Kidney tubule cell (primary cell): ENCODE measurements around the gene DPPA5.
"Not testable (repeated sequence)": the region's sequence is repeated elsewhere in the genome, so short reads cannot be mapped to it uniquely, and the experiment has no call there.

Source experiments
- DNase-seq: peaks from one replicate; pipeline ENCODE4 v3.0.0-alpha.2; 2018; ENCODE audit warnings: low spot score

Gene DPPA5

GRCh38 chr6:73353636-73354593 lies at the start of gene DPPA5:
Gene DPPA5, minus strand, starts transcription at chr6:73354276. Its CDS starts 51 bp downstream, at chr6:73354225.
- no peak for DNase-seq

DNA sequence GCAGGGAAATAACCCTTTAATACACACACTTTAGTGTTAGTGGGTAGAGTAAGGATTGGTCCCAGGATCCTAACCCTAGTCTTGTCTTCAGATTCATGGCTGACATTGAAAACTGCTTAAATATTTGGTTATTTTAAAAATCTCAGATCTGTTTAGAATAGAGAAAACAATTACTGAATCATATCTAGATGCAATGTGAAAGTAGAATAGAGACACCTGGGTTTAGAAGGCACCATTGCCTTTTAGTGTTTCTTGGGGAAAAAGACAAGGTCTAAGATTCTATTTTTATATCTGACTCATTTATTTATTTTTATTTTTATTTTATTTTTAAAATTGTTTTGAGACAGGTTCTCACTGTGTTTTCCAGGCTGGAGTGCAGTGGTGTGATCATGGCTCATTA lies 46.6 kb upstream of the DPPA5 start:
- no peak for DNase-seq

- no peak for DNase-seq
These were observed 41.8 kb upstream of the DPPA5 start for GRCh38 chr6:73395875-73396274.

GRCh38 chr6:73394577-73395354 lies 40.7 kb upstream of the DPPA5 start, which contains the start of gene DDX43:
Gene DDX43, plus strand, starts transcription at chr6:73394828. Its CDS starts 78 bp downstream, at chr6:73394906.
- peak; percentile 35 for DNase-seq

GRCh38 chr6:73393278-73393677 lies 39.2 kb upstream of the DPPA5 start:
- peak; percentile 39 for DNase-seq

DNA sequence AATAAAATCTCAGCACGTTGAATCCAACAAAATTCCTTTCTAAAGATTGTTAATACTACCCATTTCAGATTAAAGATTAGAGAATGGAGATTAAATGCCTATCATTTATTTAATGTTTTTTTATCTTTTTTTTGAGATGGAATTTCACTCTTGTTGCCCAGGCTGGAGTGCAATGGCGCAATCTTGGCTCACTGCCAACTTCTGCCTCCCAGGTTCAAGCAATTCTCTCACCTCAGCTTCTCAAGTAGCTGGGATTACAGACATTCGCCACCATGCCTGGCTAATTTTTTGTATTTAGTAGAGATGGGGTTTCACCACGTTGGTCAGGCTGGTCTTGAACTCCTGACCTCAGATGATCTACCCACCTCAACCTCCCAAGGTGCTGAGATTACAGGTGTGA lies 38.1 kb upstream of the DPPA5 start:
- DNase-seq, result not testable (repeated sequence)

- DNase-seq, result no peak
These were observed 37.6 kb upstream of the DPPA5 start for GRCh38 chr6:73391675-73392074.

- DNase-seq, result no peak
These were observed 35.8 kb upstream of the DPPA5 start for GRCh38 chr6:73389854-73390253.

DNA sequence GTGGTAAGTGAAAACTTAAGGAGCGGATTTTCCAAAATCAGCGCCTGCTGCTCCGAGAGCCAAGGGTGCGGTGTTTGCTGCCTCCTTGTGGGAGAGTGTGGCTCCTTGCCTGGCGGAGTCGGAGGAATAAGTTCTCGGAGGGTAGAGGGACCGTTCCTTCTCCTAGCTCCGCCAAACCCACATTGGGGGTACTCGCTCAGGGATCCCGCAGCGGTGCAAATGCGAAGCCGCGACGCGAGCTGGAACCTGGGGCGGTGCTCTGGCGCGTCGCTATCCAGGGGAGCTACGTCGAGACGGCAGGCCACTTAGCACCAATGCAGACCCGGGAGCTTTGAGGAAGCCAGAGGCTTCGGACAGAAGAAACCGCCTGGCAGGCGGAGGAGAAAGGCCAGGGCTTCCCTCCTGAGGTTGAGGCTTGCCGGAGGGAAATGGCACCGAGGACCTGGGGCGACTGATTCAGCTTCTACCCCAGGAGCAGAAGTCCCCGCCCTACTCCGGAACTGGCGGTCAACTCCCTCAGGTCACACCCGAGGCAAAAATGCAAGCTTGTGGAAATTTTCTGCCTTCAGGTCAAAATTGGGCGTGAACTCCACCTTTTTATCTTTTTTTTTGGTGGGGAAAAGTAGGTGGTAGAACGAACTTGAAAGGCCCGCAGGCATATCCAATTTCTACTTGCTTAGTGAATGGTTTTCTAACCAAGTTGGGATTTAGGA lies 34.9 kb upstream of the DPPA5 start:
- peak; percentile 69 for DNase-seq

DNA sequence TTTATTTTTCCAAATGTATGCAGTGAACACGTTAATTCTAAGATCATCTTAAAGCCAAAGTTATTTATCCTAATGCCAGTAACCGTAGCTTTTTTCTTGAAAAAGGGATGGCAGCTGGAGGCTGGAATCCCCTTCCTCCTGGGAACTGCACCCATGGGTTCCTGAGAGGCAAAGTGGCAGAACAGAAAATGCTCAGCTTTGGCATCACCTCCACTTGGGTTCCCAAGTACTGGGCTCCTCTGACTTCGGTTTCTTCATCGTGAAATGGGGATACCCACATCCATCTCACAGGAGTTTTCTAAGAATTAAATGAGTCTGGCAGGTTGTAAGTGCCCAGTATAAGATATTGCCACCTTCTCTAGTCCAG lies 34.3 kb upstream of the DPPA5 start:
- no peak for DNase-seq

DNA sequence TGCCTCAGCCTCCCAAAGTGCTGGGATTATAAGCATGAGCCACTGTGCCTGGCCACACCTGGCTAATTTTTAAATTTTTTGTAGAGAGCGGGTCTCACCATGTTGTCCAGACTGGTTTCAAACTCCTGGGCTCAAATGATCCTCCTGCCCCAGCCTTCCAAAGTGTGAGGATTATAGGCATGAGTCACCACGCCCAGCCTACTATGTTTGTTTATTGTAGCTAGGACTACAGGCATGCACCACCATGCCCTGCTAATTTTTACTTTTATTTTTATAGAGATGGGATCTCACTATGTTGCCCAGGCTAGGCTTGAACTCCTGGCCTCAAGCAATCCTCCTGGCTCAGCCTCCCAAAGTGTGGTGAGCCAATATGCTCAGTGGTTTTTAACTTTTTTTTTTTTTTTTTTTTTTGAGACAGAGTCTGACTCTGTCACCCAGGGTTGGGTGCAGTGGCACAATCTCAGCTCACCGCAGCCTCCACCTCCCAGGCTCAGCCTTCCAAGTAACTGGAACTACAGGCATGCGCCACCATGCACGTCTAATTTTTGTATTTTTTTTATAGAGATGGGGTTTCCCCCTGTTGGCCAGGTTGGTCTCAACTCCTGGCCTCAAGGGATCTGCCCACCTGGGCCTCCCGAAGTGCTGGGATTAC lies 28.5 kb upstream of the DPPA5 start:
- DNase-seq, result peak; percentile 36

GRCh38 chr6:73381531-73381930 lies 27.5 kb upstream of the DPPA5 start:
- DNase-seq, result not testable (repeated sequence)

DNA sequence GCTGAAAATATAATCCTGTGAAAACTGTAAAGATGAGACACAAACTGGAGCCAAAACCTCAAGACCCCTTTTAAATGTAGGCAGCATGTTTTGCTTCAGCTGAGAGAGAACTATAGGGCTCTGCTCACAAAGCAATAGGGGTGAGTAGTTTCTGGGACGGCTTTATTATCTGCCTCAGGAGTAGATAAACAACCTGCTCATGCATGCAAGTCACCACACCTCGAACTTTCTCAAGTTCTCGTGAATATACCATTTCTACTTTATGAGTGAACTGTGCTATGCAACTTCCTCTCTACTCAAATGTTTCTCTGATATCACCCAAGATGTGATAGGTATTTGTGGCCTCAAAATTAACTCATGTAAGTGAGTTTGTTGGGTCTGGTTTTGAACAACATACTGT lies 23.1 kb upstream of the DPPA5 start:
- DNase-seq, result no peak

- peak; percentile 71 for DNase-seq
These were observed 21.1 kb upstream of the DPPA5 start for GRCh38 chr6:73375216-73375615.

DNA sequence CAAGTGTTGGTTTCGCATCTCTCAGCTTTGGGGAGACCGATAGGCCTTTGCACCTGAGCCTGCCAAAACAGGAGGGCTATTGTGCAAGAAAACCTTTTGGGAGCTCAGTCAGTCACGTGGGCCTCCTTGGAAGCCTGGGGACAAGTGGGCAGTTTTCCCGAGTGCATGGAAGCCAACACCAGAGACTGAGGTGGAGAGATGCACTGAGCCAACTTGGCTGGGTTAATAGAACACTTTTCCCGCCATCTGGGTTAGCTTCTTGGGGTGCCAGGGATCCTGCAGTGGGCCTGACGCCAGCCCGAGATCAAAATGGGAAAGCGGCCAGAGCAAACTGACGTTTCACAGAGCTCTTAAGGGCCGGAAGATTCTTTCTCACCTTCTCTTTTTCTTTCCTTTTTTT lies 18.4 kb upstream of the DPPA5 start:
- no peak for DNase-seq

DNA sequence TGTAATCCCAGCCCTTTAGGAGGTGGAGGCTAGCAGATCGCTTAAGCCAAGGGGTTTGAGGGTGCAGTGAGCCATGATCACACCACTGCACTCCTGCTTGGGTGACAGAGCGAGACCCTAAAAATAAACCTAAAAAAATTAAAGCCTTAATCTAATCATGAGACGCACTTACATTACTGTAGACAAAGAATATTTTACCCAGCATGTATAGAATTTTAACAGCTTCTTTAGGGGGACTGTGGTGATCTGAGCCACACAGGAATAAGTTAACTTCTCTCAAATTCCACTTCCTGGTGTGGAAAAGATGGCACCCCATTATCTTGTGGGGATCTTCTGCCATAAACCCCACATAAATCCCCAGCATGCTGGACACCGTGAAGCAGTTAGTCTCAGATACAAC lies 17.9 kb upstream of the DPPA5 start:
- DNase-seq, result no peak

GRCh38 chr6:73369563-73369962 lies 15.5 kb upstream of the DPPA5 start, which contains the start of gene OOEP:
Gene OOEP, minus strand, starts transcription at chr6:73369897. Its CDS starts 105 bp downstream, at chr6:73369792.
- no peak for DNase-seq

DNA sequence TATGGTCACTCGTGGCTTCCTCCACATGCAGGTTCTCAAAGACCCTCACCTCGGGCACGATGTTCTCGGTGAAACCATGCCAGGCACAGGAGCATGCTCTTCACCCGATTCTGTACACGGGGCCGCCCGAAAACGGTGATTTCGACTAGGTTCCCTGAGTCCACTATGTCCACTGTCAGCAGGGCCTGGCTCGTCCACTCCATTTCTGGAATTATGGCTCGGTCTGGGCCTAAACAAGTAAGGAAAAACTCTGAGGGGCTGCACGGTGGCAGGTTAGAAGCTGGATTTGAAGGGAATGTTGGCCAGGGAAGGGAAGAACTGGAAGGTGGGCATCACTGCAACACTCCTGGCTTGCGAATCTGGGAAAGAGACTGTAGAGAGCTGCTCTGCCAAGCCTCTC lies 15.1 kb upstream of the DPPA5 start:
- DNase-seq, result no peak

GRCh38 chr6:73368675-73369074 lies 14.6 kb upstream of the DPPA5 start:
- no peak for DNase-seq

DNA sequence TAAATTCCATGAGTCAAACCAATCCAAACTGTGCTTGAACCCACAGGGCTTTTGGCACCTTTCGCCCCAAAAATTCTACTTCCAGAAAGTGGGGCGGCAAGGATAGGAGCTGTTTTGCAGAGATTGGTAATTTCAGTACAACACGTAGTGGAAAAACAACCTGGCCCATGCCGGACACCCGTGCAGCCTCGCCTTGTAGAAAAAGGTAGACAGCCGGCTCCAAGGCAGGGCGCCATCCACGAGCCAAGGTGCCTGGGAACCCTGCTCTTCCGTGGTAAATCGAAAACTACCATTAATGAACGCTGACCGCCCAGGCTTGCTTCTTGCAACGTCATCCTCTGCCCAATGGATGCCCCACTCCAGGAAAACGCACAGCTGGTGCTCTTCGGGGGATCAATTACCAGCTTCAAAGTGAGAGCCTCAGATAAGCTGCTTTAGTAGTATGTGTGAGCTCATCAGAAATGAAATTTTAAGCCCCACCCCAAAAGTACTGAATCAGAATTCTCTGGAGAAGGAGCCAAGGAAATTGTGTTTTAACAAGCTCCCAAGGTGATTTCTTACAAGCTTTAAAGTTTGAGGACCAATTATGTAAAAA lies 13.8 kb upstream of the DPPA5 start:
- no peak for DNase-seq

DNA sequence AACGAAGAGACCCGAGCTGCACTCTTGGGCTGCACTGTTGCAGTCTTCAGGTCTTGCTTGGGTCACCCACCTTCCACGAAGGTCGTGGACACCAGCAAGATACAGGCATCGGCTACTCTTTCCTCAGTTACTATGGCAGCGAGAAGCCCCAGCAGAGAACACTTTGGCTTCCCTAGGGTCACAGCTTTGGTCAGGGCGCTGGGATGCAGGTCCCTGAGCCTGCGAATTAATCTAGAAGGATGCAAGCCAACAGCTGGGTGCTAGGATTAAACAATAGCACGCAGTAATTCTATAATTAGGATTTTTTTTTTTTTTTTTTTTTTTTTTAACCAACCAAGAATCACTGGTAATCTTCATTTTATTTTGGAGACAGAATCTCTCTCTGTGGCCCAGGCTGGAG lies 10.5 kb upstream of the DPPA5 start:
- DNase-seq, result no peak
